ENCODE measurements around the gene C1orf56. TPM values are rescaled to one million over a fixed set of nuclear protein-coding genes. Genes with fewer than 3 reads are reported as not detected.

The C1orf56 gene, protein sequence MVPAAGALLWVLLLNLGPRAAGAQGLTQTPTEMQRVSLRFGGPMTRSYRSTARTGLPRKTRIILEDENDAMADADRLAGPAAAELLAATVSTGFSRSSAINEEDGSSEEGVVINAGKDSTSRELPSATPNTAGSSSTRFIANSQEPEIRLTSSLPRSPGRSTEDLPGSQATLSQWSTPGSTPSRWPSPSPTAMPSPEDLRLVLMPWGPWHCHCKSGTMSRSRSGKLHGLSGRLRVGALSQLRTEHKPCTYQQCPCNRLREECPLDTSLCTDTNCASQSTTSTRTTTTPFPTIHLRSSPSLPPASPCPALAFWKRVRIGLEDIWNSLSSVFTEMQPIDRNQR
- total RNA-seq (1.4 TPM), polyA plus RNA-seq (9.4 TPM)

DNA sequence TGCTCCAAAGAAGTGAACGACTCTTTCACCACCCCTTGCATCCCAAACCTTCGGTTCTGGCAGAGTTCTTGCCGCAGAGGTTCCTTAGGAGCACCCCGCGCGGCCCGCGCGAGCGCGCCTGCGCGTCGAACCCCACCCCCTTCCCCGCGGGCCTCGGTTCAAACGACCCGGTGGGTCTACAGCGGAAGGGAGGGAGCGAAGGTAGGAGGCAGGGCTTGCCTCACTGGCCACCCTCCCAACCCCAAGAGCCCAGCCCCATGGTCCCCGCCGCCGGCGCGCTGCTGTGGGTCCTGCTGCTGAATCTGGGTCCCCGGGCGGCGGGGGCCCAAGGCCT lies at the start of gene C1orf56:
Gene C1orf56, plus strand, starts transcription at position 161 of the 334 bp plus-strand sequence. Its CDS starts 97 bp downstream, at position 258.
- WGBS: under 1% methylated on average over 29 of the region's 29 CpGs
- H3K4me3 ChIP-seq (ENCODE audit: low read depth, low read length): peak within 1 kb of the TSS; percentile 73
- H3K36me3 ChIP-seq (ENCODE audit: insufficient read depth): peaks cover 3% of the 10 kb centered on the region
- DNase-seq (ENCODE audit: extremely low spot score): no peak
- no peaks in the 10 kb centered on the region for H3K4me1 ChIP-seq (ENCODE audit: insufficient read depth)
- peak within 1 kb of the TSS; percentile 88 for H3K27ac ChIP-seq (ENCODE audit: low read depth)

DNA sequence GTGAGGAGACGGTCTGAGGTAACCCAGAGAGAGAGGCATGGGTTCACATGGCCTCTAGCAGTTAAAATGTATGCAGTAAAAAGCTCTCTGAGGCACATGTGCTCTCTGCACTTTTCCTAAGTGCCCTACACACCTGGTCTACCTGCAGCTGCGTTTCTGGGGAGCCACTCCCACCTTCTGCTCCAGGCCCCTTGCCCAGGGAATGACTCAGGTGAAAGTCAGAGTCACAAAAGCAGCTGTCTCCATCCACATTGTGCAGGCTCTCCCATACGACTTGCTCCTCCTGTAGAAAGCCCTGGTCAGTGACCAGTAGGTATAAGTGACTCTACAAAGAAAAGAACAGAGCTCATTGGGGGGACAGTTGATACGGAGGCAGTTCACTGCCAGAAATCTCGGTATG lies 49.6 kb upstream of the C1orf56 start:
- Histone ChIP-seq H3K36me3 (ENCODE audit: insufficient read depth) (peaks cover 6% of the 10 kb centered on the region), H3K4me3 (ENCODE audit: low read depth, low read length) (no peak overlapping the region), H3K4me1 (ENCODE audit: insufficient read depth) (no peaks in the 10 kb centered on the region), H3K27ac (ENCODE audit: low read depth) (no peak overlapping the region)
- no peak for DNase-seq (ENCODE audit: extremely low spot score)
- WGBS: 73% methylated on average over 5 of the region's 5 CpGs

GRCh38 chr1:150999051-150999674 lies 48.4 kb upstream of the C1orf56 start:
- peaks cover 6% of the 10 kb centered on the region for H3K36me3 ChIP-seq (ENCODE audit: insufficient read depth)
- 78% methylated on average over 17 of the region's 17 CpGs for WGBS
- H3K4me3 ChIP-seq (ENCODE audit: low read depth, low read length): no peak overlapping the region
- DNase-seq (ENCODE audit: extremely low spot score): no peak
- no peaks in the 10 kb centered on the region for H3K4me1 ChIP-seq (ENCODE audit: insufficient read depth)
- H3K27ac ChIP-seq (ENCODE audit: low read depth): no peak overlapping the region

GRCh38 chr1:150999926-151000325 lies 47.6 kb upstream of the C1orf56 start:
- no peak overlapping the region for H3K4me3 ChIP-seq (ENCODE audit: low read depth, low read length)
- peaks cover 6% of the 10 kb centered on the region for H3K36me3 ChIP-seq (ENCODE audit: insufficient read depth)
- WGBS: 93% methylated on average over 2 of the region's 2 CpGs
- no peaks in the 10 kb centered on the region for H3K4me1 ChIP-seq (ENCODE audit: insufficient read depth)
- no peak for DNase-seq (ENCODE audit: extremely low spot score)
- no peak overlapping the region for H3K27ac ChIP-seq (ENCODE audit: low read depth)

DNA sequence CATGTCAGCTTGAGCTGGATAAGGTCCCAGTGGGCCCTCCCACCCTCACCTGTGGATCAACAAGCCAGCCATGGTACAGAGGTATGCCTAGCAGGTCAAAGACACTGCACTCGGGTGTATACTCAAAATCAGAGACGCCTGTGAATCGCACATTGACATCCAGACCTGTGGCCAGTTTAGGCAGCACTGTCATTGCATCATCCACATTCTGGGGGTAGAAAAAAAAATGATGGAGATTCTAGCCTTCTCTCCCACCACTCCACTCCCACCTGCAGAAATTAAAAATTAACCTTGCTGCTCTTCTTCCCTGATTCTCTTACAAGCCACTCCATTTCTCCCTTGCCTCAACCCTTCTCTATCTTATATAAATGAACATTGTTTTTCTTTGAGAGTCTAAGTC lies 47.1 kb upstream of the C1orf56 start:
- 98% methylated on average over 3 of the region's 3 CpGs for WGBS

GRCh38 chr1:151001602-151002001 lies 45.9 kb upstream of the C1orf56 start:
- peaks cover 6% of the 10 kb centered on the region for H3K36me3 ChIP-seq (ENCODE audit: insufficient read depth)
- H3K4me3 ChIP-seq (ENCODE audit: low read depth, low read length): no peak overlapping the region
- no peaks in the 10 kb centered on the region for H3K4me1 ChIP-seq (ENCODE audit: insufficient read depth)
- no peak overlapping the region for H3K27ac ChIP-seq (ENCODE audit: low read depth)
- WGBS: 80% methylated on average over 4 of the region's 4 CpGs
- DNase-seq (ENCODE audit: extremely low spot score): no peak

More for the DNA sequence above, 47.1 kb upstream of the C1orf56 start:
- no peak for DNase-seq (ENCODE audit: extremely low spot score)
- peaks cover 6% of the 10 kb centered on the region for H3K36me3 ChIP-seq (ENCODE audit: insufficient read depth)
- no peak overlapping the region for H3K27ac ChIP-seq (ENCODE audit: low read depth)
- H3K4me1 ChIP-seq (ENCODE audit: insufficient read depth): no peaks in the 10 kb centered on the region
- no peak overlapping the region for H3K4me3 ChIP-seq (ENCODE audit: low read depth, low read length)

DNA sequence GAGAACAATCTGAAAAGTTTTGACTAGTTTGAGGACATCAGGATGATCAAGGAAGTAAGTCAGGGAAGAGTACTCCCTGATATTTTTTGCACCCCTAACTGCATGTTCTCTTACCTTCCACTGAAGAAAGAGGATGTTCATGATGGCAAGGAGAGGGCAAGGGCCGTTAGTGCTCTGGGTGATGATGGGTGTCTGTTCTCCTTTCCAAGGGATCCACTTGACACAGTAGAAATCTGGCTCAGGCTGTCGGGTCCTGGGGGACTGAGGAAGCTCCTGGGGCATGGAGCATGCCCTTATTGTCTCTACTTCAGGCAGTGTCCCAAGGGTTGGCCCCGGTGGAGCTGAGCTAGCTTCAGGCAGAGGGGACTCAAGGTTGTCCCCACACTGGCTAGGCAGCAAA lies 45.5 kb upstream of the C1orf56 start:
- DNase-seq (ENCODE audit: extremely low spot score): no peak
- Histone ChIP-seq H3K4me3 (ENCODE audit: low read depth, low read length) (no peak overlapping the region), H3K4me1 (ENCODE audit: insufficient read depth) (no peaks in the 10 kb centered on the region), H3K27ac (ENCODE audit: low read depth) (no peak overlapping the region), H3K36me3 (ENCODE audit: insufficient read depth) (peaks cover 6% of the 10 kb centered on the region)
- WGBS: 86% methylated on average over 3 of the region's 3 CpGs

DNA sequence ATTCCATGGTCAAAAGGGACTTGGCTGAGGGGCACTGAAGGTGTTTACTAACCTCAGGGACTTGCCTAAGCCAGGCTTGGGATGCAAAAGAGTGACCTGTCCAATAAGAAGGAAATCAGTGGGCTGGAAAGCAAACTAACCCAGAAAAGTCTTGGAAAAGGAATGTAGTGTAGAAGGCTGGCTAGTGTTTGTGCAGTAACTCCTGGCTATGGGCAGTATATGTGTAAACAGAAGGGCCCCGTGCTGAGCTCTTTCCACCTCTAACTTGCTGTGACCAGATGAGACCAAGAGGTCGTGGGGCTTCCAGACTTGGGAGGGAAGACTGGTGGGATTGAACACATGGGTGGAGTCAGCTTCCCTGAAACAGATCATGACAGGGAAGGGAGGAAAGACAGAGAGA lies 44.9 kb upstream of the C1orf56 start:
- DNase-seq (ENCODE audit: extremely low spot score): no peak
- no peaks in the 10 kb centered on the region for H3K4me1 ChIP-seq (ENCODE audit: insufficient read depth)
- H3K36me3 ChIP-seq (ENCODE audit: insufficient read depth): peaks cover 4% of the 10 kb centered on the region
- no peak overlapping the region for H3K4me3 ChIP-seq (ENCODE audit: low read depth, low read length)
- 33% methylated on average over 2 of the region's 2 CpGs for WGBS
- H3K27ac ChIP-seq (ENCODE audit: low read depth): no peak overlapping the region

GRCh38 chr1:151003180-151003579 lies 44.4 kb upstream of the C1orf56 start:
- no peaks in the 10 kb centered on the region for H3K4me1 ChIP-seq (ENCODE audit: insufficient read depth)

GRCh38 chr1:151005729-151006319 lies 41.7 kb upstream of the C1orf56 start:
- Histone ChIP-seq H3K4me1 (ENCODE audit: insufficient read depth) (peaks cover 1% of the 10 kb centered on the region), H3K27ac (ENCODE audit: low read depth) (peak overlapping the region; percentile 88), H3K36me3 (ENCODE audit: insufficient read depth) (no peaks in the 10 kb centered on the region), H3K4me3 (ENCODE audit: low read depth, low read length) (peak overlapping the region; percentile 54)
- WGBS: 8% methylated on average over 4 of the region's 4 CpGs
- no peak for DNase-seq (ENCODE audit: extremely low spot score)

More at GRCh38 chr1:151003180-151003579, 44.4 kb upstream of the C1orf56 start:
- Histone ChIP-seq H3K27ac (ENCODE audit: low read depth) (no peak overlapping the region), H3K4me3 (ENCODE audit: low read depth, low read length) (no peak overlapping the region), H3K36me3 (ENCODE audit: insufficient read depth) (no peaks in the 10 kb centered on the region)
- DNase-seq (ENCODE audit: extremely low spot score): no peak

- Histone ChIP-seq H3K36me3 (ENCODE audit: insufficient read depth) (no peaks in the 10 kb centered on the region), H3K4me3 (ENCODE audit: low read depth, low read length) (peak within 1 kb of the TSS; percentile 54), H3K27ac (ENCODE audit: low read depth) (peak within 1 kb of the TSS; percentile 89), H3K4me1 (ENCODE audit: insufficient read depth) (peaks cover 1% of the 10 kb centered on the region)
- under 1% methylated on average over 18 of the region's 18 CpGs for WGBS
- DNase-seq (ENCODE audit: extremely low spot score): peak; percentile 83
Observed at GRCh38 chr1:151006327-151007052, 41.1 kb upstream of the C1orf56 start, which contains the start of gene MINDY1. TSS of gene MINDY1 (minus strand) at chr1:151006902. CDS start at chr1:151002617, 4,285 bp downstream.

DNA sequence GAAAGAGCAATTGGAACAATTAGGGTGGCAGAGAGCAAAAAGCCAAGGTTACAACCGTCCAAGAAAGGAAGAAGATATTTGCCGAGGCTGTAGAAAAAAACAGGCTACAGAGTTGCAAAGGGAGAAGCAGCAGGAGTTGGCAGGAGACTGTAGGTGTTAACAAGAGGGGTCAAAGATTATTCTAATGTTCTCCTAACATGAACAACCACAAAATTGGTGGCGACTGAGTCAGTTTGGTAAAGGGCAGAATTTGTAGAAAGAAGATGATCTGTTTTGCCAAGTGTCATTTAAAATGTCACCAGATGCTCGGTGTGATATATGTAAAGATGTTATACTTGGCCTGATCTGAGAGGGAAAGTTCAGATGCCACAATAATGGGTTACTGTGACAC lies 39.7 kb upstream of the C1orf56 start:
- DNase-seq (ENCODE audit: extremely low spot score): no peak
- no peaks in the 10 kb centered on the region for H3K36me3 ChIP-seq (ENCODE audit: insufficient read depth)
- peak overlapping the region; percentile 89 for H3K27ac ChIP-seq (ENCODE audit: low read depth)
- WGBS: 7% methylated on average over 4 of the region's 4 CpGs
- peaks cover 1% of the 10 kb centered on the region for H3K4me1 ChIP-seq (ENCODE audit: insufficient read depth)
- no peak overlapping the region for H3K4me3 ChIP-seq (ENCODE audit: low read depth, low read length)

Measured in urinary bladder (tissue), 4 donors.